D721Med (cell line): Measurements from ENCODE around the gene WDTC1.

Source experiments
- DNase-seq: peaks from one replicate; pipeline ENCODE4 v3.0.0; 2011; ENCODE audit warnings: low spot score; ENCODE audit not compliant: insufficient read length
- FAIRE-seq: peaks from 2 replicates; lab custom pipeline; 2011; peaks lifted over from hg19 to GRCh38; lab: Jason Lieb, UNC
- CTCF ChIP-seq: IDR thresholded peaks from 2 replicates; pipeline ENCODE4 v1.5.1; 2012; ENCODE audit warnings: mild to moderate bottlenecking, control low read depth; ENCODE audit not compliant: insufficient read depth; ENCODE audit errors: missing control alignments

WDTC1 gene

GRCh38 chr1:27302612-27303011, 68.2 kb downstream of the WDTC1 start:
- DNase-seq (no peak), FAIRE-seq (no peak)
- TF ChIP-seq CTCF: no peak

- no peak for DNase-seq
- TF ChIP-seq CTCF: no peak
- no peak for FAIRE-seq
Observed at GRCh38 chr1:27303509-27303908, 69.1 kb downstream of the WDTC1 start.

GRCh38 chr1:27306071-27306470, 71.6 kb downstream of the WDTC1 start:
- DNase-seq (no peak), FAIRE-seq (no peak)

GRCh38 chr1:27306892-27307761, 72.7 kb downstream of the WDTC1 start:
- DNase-seq (no peak), FAIRE-seq (no peak)
- no peak for TF ChIP-seq CTCF

More at GRCh38 chr1:27306071-27306470, 71.6 kb downstream of the WDTC1 start:
- no peak for TF ChIP-seq CTCF

- DNase-seq (no peak), FAIRE-seq (no peak)
Observed at GRCh38 chr1:27307874-27308598, 73.6 kb downstream of the WDTC1 start.

GRCh38 chr1:27314169-27314568, 79.7 kb downstream of the WDTC1 start:
- TF ChIP-seq CTCF: no peak
- no peak for DNase-seq
- no peak for FAIRE-seq

More at GRCh38 chr1:27307874-27308598, 73.6 kb downstream of the WDTC1 start:
- no peak for TF ChIP-seq CTCF
